Activated CD8-positive, alpha-beta memory T cell treated with anti-CD3 and anti-CD28 coated beads, Interleukin-2, amount 50 U/mL, for 48 hours (primary cell): ENCODE data around the gene FHAD1.
"Not testable (repeated sequence)": the region's sequence is repeated elsewhere in the genome, so short reads cannot be mapped to it uniquely, and the experiment has no call there.

Experiments
- DNase-seq: peaks from one replicate; pipeline ENCODE4 v3.0.0-alpha.2; 2020

The FHAD1 gene

GRCh38 chr1:15380601-15381508 lies 133.8 kb downstream of the FHAD1 start:
- DNase-seq = no peak

- no peak for DNase-seq
Observed at GRCh38 chr1:15381805-15382204, 134.8 kb downstream of the FHAD1 start.

GRCh38 chr1:15382601-15383518 lies 135.8 kb downstream of the FHAD1 start:
- no peak for DNase-seq

- DNase-seq = no peak
Observed at GRCh38 chr1:15383810-15384209, 136.8 kb downstream of the FHAD1 start.

- DNase-seq = no peak
Observed at GRCh38 chr1:15384301-15384901, 137.4 kb downstream of the FHAD1 start.

GRCh38 chr1:15385420-15385819 lies 138.4 kb downstream of the FHAD1 start:
- DNase-seq = no peak

GRCh38 chr1:15386164-15386749 lies 139.2 kb downstream of the FHAD1 start:
- no peak for DNase-seq

GRCh38 chr1:15388201-15388880 lies 141.3 kb downstream of the FHAD1 start:
- DNase-seq = no peak

- DNase-seq = not testable (repeated sequence)
Observed at GRCh38 chr1:15389828-15390227, 142.8 kb downstream of the FHAD1 start.

GRCh38 chr1:15390667-15391066 lies 143.6 kb downstream of the FHAD1 start:
- no peak for DNase-seq

GRCh38 chr1:15391366-15391765 lies 144.3 kb downstream of the FHAD1 start:
- DNase-seq = no peak

- DNase-seq = no peak
Observed at GRCh38 chr1:15393475-15394257, 146.6 kb downstream of the FHAD1 start.

GRCh38 chr1:15394258-15394690 lies 147.3 kb downstream of the FHAD1 start:
- no peak for DNase-seq

- no peak for DNase-seq
Observed at GRCh38 chr1:15397236-15397635, 150.2 kb downstream of the FHAD1 start.

GRCh38 chr1:15399710-15400109 lies 152.7 kb downstream of the FHAD1 start:
- no peak for DNase-seq

GRCh38 chr1:15400627-15401026 lies 153.6 kb downstream of the FHAD1 start:
- DNase-seq = no peak

GRCh38 chr1:15401391-15402055 lies 154.5 kb downstream of the FHAD1 start:
- DNase-seq = no peak

- DNase-seq = no peak
Observed at GRCh38 chr1:15402809-15403450, 155.9 kb downstream of the FHAD1 start.

- DNase-seq = no peak
Observed at GRCh38 chr1:15403962-15404580, 157.0 kb downstream of the FHAD1 start.
